H9 (cell line): ENCODE results near the gene CEMIP2. TPM values are rescaled to one million over a fixed set of nuclear protein-coding genes. Genes with fewer than 3 reads are reported as not detected.

Experiments
- DNase-seq: peaks from one replicate; pipeline ENCODE4 v3.0.0-alpha.2; 2017
- H2AFZ ChIP-seq: one replicate; pipeline ENCODE4 v1.6.1; 2013; ENCODE audit warnings: mild to moderate bottlenecking, low read length, control low read depth, moderate library complexity
- H2AK5ac ChIP-seq: 2 replicates; pipeline ENCODE4 v1.6.1; 2013; ENCODE audit warnings: low read length, control low read depth, mixed read lengths; ENCODE audit not compliant: insufficient read length
- H2BK120ac ChIP-seq: one replicate; pipeline ENCODE4 v1.6.1; 2013; ENCODE audit warnings: low read depth, mild to moderate bottlenecking, low read length, control low read depth, inconsistent platforms; ENCODE audit not compliant: poor library complexity, severe bottlenecking
- H2BK12ac ChIP-seq: 2 replicates; pipeline ENCODE4 v1.6.1; 2013; ENCODE audit warnings: low read length, control low read depth, mixed read lengths, low read depth; ENCODE audit not compliant: insufficient read length
- H2BK15ac ChIP-seq: 2 replicates; pipeline ENCODE4 v1.6.1; 2013; ENCODE audit warnings: low read depth, low read length, control low read depth
- H2BK20ac ChIP-seq: one replicate; pipeline ENCODE4 v1.6.1; 2013; ENCODE audit warnings: low read depth, mild to moderate bottlenecking, low read length, control low read depth, inconsistent platforms; ENCODE audit not compliant: poor library complexity, severe bottlenecking
- H2BK5ac ChIP-seq: 2 replicates; pipeline ENCODE4 v1.6.1; 2013; ENCODE audit warnings: low read length, control low read depth, mixed read lengths; ENCODE audit not compliant: insufficient read length
- H3K14ac ChIP-seq: 2 replicates; pipeline ENCODE4 v1.6.1; 2013; ENCODE audit warnings: low read length, control low read depth; ENCODE audit not compliant: insufficient read depth
- H3K18ac ChIP-seq: 2 replicates; pipeline ENCODE4 v1.6.1; 2013; ENCODE audit warnings: low read depth, mild to moderate bottlenecking, mixed read lengths, low read length, control low read depth; ENCODE audit not compliant: insufficient read length
- H3K23ac ChIP-seq: 2 replicates; pipeline ENCODE4 v1.6.1; 2013; ENCODE audit warnings: low read length, control low read depth, mixed read lengths, low read depth; ENCODE audit not compliant: insufficient read length
- H3K23me2 ChIP-seq: 2 replicates; pipeline ENCODE4 v1.6.1; 2013; ENCODE audit warnings: low read depth, mild to moderate bottlenecking, mixed read lengths, low read length, control low read depth; ENCODE audit not compliant: insufficient read length, poor library complexity, severe bottlenecking
- H3K27ac ChIP-seq: 2 replicates; pipeline ENCODE4 v1.5.1; 2013; ENCODE audit warnings: low read length, control low read depth, mixed read lengths, low read depth; ENCODE audit not compliant: insufficient read length
- H3K27me3 ChIP-seq: 2 replicates; pipeline ENCODE4 v1.6.1; 2013; ENCODE audit warnings: low read length, control low read depth, inconsistent platforms; ENCODE audit not compliant: insufficient read depth
- H3K4ac ChIP-seq: 2 replicates; pipeline ENCODE4 v1.6.1; 2013; ENCODE audit warnings: low read depth, mild to moderate bottlenecking, control low read depth, inconsistent platforms, low read length, moderate library complexity
- H3K4me1 ChIP-seq: 2 replicates; pipeline ENCODE4 v1.6.1; 2013; ENCODE audit warnings: low read length, control low read depth, inconsistent platforms; ENCODE audit not compliant: insufficient read depth
- H3K4me2 ChIP-seq: 2 replicates; pipeline ENCODE4 v1.6.1; 2013; ENCODE audit warnings: low read length, control low read depth, mixed read lengths; ENCODE audit not compliant: insufficient read length, insufficient read depth
- H3K56ac ChIP-seq: 2 replicates; pipeline ENCODE4 v1.6.1; 2013; ENCODE audit warnings: low read depth, mild to moderate bottlenecking, mixed read lengths, low read length, control low read depth; ENCODE audit not compliant: insufficient read length
- H3K79me1 ChIP-seq: 2 replicates; pipeline ENCODE4 v1.6.1; 2013; ENCODE audit warnings: low read depth, mild to moderate bottlenecking, moderate library complexity, low read length, control low read depth, inconsistent platforms; ENCODE audit not compliant: insufficient read depth, poor library complexity, severe bottlenecking
- H3K79me2 ChIP-seq: 2 replicates; pipeline ENCODE4 v1.6.1; 2013; ENCODE audit warnings: low read length, control low read depth, inconsistent platforms; ENCODE audit not compliant: insufficient read depth
- H3K9ac ChIP-seq: 2 replicates; pipeline ENCODE4 v1.6.1; 2013; ENCODE audit warnings: low read length, control low read depth, mixed read lengths; ENCODE audit not compliant: insufficient read length; ENCODE audit errors: extremely low read depth
- H3K9me3 ChIP-seq: one replicate; pipeline ENCODE4 v1.6.1; 2013; ENCODE audit warnings: low read depth, low read length, inconsistent platforms; ENCODE audit not compliant: control insufficient read depth
- H3T11ph ChIP-seq: one replicate; pipeline ENCODE4 v1.6.1; 2013; ENCODE audit warnings: mild to moderate bottlenecking, low read length, control low read depth, inconsistent platforms
- H4K20me1 ChIP-seq: one replicate; pipeline ENCODE4 v1.6.1; 2013; ENCODE audit not compliant: control insufficient read depth, insufficient read length, insufficient read depth
- H4K5ac ChIP-seq: 2 replicates; pipeline ENCODE4 v1.6.1; 2013; ENCODE audit warnings: low read depth, mild to moderate bottlenecking, mixed read lengths, low read length, control low read depth; ENCODE audit not compliant: insufficient read length
- H4K8ac ChIP-seq: replicated peaks from 2 replicates; pipeline ENCODE4 v1.6.1; 2013; ENCODE audit warnings: low read length, control low read depth, mixed read lengths, low read depth; ENCODE audit not compliant: insufficient read length
- H4K91ac ChIP-seq: 2 replicates; pipeline ENCODE4 v1.6.1; 2013; ENCODE audit warnings: low read depth, mild to moderate bottlenecking, moderate library complexity, mixed read lengths, low read length, control low read depth; ENCODE audit not compliant: insufficient read length
- H3K27ac Mint-ChIP-seq, 3 experiments: 2 replicates in 2 of 3; 3 replicates in 1 of 3; pipeline ENCODE4 v1.8.0; 2020 to 2021; ENCODE audit warnings: mixed read lengths in 3 of 3, mild to moderate bottlenecking in 1 of 3, moderate library complexity in 1 of 3
- H3K27me3 Mint-ChIP-seq: 2 replicates; pipeline ENCODE4 v1.8.0; 2021; ENCODE audit warnings: low read depth, mild to moderate bottlenecking, moderate library complexity, mixed read lengths
- H3K36me3 Mint-ChIP-seq, 3 experiments: 2 replicates in 2 of 3; 3 replicates in 1 of 3; pipeline ENCODE4 v1.8.0; 2020 to 2021; ENCODE audit warnings: low read depth in 3 of 3, mixed read lengths in 3 of 3; ENCODE audit not compliant: insufficient read depth in 1 of 3
- H3K4me1 Mint-ChIP-seq, 2 experiments: 2 replicates each; pipeline ENCODE4 v1.8.0; 2020; ENCODE audit warnings: mixed read lengths in 2 of 2
- H3K4me3 Mint-ChIP-seq, 2 experiments: 2 replicates in 1 of 2; 3 replicates in 1 of 2; pipeline ENCODE4 v1.8.0; 2020 to 2021; ENCODE audit warnings: mild to moderate bottlenecking in 2 of 2, mixed read lengths in 2 of 2, moderate library complexity in 1 of 2
- H3K9me3 Mint-ChIP-seq, 2 experiments: 2 replicates in 1 of 2; 3 replicates in 1 of 2; pipeline ENCODE4 v1.8.0; 2020; ENCODE audit warnings: mild to moderate bottlenecking in 2 of 2, mixed read lengths in 2 of 2, moderate library complexity in 1 of 2
- WGBS: extraction: QIAGEN DNeasy Blood & Tissue Kit; methylation state at CpG from one replicate; pipeline ENCODE4 v1.1.7; 2013; ENCODE audit warnings: missing lambda C conversion rate, low lambda C conversion rate, mixed read lengths; ENCODE audit not compliant: insufficient read length; ENCODE audit errors: extremely low coverage; 5-methylcytosine and 5-hydroxymethylcytosine counted together
- total RNA-seq: library from RNA; stranded (reverse); gene quantifications from 2 replicates; pipeline ENCODE4 v1.2.1, GENCODE V29; 2021
- TF ChIP-seq, protein P1 (sequence below): fragments of 200-600 bp; sonication (generic); conservative IDR thresholded peaks from 3 replicates; pipeline ENCODE4 v1.8.0; 2021; ENCODE audit warnings: antibody characterized with exemption, mild to moderate bottlenecking

Gene CEMIP2
- total RNA-seq, 1 experiment from 2014 or later = 77.2 TPM

DNA sequence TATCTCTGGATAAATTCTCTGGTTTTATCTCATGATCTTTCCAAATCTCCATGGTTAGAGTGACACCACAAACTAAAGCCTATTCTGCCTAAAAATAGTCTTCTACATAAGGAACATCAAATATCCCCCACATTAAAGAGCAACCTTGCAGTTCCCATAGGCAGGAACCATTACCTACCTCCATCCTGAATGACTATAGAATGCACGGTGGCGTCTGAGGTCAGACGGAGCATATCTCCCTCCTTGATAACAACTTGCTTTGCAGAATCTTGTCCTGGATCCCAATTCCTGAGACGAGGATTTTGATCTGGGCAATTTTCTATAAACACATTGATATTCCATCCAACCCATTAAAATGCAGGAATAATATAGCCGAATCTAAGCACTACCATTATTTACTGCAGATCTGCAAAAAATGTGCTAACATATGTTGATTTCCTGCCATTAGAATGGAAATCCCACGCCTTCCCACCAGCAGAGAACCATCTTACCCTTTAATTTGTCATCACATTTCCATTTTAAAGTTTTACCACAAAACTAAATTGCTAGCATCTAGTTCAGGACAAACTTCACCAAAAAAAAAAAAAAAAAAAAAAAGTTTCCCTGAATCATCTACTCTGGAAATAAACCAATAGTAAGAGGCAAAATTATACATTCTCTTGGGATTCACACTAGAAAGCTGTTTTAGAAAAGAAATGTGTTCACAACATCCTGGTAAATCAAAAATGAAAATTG, 22.1 kb downstream of the CEMIP2 start:
- Histone ChIP-seq H3K79me2 (0 out of 2 replicates have a peak, but pooled peaks cover 1% of the 10 kb centered on the region), H3K9ac (no peak overlapping the region), H2BK120ac (no peak overlapping the region), H4K91ac (no peak overlapping the region), H3K23me2 (no peaks in the 10 kb centered on the region), H2AK5ac (no peak overlapping the region), H3K4me2 (peak overlapping the region; percentile 7), H3T11ph (no peak overlapping the region), H3K27me3 (no peaks in the 10 kb centered on the region), H4K5ac (no peak overlapping the region), H3K23ac (no peak overlapping the region), H2BK12ac (no peak overlapping the region), H2BK15ac (no peak overlapping the region), H3K27ac (peak overlapping the region; percentile 51), H3K14ac (no peak overlapping the region), H3K79me1 (peaks cover 4% of the 10 kb centered on the region), H3K4ac (no peak overlapping the region), H2AFZ (no peak overlapping the region), H3K18ac (no peak overlapping the region), H3K9me3 (no peaks in the 10 kb centered on the region), H4K8ac (no peak overlapping the region), H2BK5ac (no peak overlapping the region), H3K56ac (no peak overlapping the region), H2BK20ac (no peak overlapping the region), H3K4me1 (peaks cover 12% of the 10 kb centered on the region; the same call in 1 of the 2 replicates), H4K20me1 (no peaks in the 10 kb centered on the region)
- H3K27me3 Mint-ChIP-seq = no peaks in the 10 kb centered on the region
- peaks cover 30 to 77% (median 65%) of the 10 kb centered on the region in 3 experiments for H3K36me3 Mint-ChIP-seq
- peak overlapping the region; percentile 71 to 88 (median 82) for H3K27ac Mint-ChIP-seq
- no CpG with 5 or more reads among the region's 6 CpGs for WGBS
- H3K4me3 Mint-ChIP-seq = peak overlapping the region in 1 of 2 experiments; percentile 31; a peak in 4 of 5 replicates
- DNase-seq = no peak
- peaks cover 51 to 54% of the 10 kb centered on the region in 2 experiments for H3K4me1 Mint-ChIP-seq
- peaks cover 0 to 2% of the 10 kb centered on the region in 2 experiments; a peak in 1 of 5 replicates for H3K9me3 Mint-ChIP-seq
- TF ChIP-seq, protein P1, sequence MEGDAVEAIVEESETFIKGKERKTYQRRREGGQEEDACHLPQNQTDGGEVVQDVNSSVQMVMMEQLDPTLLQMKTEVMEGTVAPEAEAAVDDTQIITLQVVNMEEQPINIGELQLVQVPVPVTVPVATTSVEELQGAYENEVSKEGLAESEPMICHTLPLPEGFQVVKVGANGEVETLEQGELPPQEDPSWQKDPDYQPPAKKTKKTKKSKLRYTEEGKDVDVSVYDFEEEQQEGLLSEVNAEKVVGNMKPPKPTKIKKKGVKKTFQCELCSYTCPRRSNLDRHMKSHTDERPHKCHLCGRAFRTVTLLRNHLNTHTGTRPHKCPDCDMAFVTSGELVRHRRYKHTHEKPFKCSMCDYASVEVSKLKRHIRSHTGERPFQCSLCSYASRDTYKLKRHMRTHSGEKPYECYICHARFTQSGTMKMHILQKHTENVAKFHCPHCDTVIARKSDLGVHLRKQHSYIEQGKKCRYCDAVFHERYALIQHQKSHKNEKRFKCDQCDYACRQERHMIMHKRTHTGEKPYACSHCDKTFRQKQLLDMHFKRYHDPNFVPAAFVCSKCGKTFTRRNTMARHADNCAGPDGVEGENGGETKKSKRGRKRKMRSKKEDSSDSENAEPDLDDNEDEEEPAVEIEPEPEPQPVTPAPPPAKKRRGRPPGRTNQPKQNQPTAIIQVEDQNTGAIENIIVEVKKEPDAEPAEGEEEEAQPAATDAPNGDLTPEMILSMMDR = no peak
